SIG-M5 treated with dmso at 0.1 percent for 504 hours (cell line): ENCODE results near the gene FNDC4.
"Not testable (repeated sequence)": the region's sequence is repeated elsewhere in the genome, so short reads cannot be mapped to it uniquely, and the experiment has no call there.

Experiments used
- DNase-seq: peaks from one replicate; lab custom pipeline; 2025; ENCODE audit not compliant: unreplicated experiment; lab: John Stamatoyannopoulos, UW

Gene FNDC4, protein sequence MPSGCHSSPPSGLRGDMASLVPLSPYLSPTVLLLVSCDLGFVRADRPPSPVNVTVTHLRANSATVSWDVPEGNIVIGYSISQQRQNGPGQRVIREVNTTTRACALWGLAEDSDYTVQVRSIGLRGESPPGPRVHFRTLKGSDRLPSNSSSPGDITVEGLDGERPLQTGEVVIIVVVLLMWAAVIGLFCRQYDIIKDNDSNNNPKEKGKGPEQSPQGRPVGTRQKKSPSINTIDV

DNA sequence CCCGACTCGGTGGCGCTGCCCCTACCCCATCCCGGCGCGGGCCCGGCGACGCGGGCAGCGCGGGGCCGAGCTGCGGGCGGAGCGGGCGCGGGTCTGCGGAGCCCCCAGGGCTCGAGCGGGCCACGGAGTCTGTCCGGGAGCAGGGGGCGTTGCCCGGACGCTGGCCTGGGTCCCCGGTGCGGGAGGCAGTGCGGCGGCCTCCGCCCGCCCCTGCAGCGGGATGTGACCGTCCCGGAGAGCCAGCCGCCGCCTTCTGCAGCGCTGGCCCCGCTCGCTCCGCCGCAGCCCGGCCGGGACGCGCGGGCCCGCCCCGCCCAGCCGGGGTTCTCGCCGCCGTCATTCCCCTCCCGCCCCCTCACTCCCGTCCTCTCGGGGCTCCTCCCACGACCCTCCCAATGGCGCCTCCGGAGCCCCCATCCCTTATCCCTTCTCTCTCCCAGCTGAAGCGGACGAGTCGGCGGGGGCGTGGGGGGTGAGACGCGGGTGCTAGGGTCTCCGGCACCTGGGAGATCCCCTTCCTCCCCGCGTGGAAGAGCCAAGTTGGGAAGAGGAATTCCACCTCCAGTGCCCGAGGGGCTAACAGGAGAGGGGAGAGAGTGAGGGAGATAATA is at the start of gene FNDC4:
FNDC4 (minus strand) TSS at position 257 of the 611 bp plus-strand sequence. CDS start 521 bp downstream, outside the sequence.
- DNase-seq, result no peak

DNA sequence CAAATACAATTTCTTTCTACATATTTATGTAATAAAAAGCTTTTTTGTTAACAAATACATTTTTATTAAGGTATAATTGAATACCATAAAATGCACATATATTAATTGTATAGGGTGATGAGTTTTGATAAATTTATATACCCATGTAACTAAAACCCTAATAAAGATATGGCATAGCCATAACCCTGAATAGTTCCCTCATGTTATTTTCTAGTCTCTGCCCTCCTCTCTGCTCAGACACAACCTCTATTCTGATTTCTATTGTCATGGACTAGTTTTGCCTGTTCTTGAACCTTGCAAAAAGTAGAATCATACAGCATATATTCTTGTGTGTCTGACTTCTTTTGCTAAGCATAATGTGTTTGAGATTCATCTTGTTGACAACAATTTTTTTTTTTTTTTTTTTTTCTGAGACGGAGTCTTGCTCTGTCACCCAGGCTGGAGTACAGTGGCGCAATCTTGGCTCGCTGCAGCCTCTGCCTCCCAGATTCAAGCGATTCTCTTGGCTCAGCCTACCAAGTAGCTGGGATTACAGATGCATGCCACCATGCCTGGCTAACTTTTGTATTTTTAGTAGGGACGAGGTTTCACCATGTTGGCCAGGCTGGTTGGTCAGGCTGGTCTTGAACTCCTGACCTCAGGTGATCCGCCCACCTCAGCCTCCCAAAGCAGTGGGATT is 49.3 kb upstream of the FNDC4 start:
- no peak for DNase-seq

DNA sequence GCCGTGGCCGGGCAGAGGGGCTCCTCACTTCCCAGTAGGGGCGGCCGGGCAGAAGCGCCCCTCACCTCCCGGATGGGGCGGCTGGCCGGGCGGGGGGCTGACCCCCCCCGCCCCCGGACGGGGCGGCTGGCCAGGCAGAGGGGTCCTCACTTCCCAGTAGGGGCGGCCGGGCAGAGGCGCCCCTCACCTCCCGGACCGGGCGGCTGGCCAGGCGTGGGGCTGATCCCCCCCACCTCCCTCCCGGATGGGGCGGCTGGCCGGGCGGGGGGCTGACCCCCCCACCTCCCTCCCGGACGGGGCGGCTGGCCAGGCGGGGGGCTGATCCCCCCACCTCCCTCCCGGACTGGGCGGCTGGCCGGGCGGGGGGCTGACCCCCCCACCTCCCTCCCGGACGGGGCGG is 44.6 kb upstream of the FNDC4 start:
- DNase-seq, result not testable (repeated sequence)

DNA sequence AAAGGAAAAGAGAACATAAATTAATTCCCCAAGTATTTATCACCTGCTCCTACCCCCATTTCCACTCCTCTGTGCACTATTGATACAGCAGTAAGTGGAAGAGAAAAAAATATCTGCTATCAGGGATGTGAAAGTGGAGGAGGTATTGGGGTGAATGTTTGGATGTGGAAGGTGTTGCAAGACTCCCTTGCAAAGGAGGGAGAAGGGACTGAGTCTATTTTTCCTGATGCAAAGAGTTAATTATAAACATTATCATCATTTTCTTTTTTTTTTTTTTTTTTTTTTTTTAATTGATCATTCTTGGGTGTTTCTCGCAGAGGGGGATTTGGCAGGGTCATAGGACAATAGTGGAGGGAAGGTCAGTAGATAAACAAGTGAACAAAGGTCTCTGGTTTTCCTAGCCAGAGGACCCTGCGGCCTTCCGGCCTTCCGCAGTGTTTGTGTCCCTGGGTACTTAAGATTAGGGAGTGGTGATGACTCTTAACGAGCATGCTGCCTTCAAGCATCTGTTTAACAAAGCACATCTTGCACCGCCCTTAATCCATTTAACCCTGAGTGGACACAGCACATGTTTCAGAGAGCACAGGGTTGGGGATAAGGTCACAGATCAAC is 43.9 kb upstream of the FNDC4 start:
- not testable (repeated sequence) for DNase-seq

DNA sequence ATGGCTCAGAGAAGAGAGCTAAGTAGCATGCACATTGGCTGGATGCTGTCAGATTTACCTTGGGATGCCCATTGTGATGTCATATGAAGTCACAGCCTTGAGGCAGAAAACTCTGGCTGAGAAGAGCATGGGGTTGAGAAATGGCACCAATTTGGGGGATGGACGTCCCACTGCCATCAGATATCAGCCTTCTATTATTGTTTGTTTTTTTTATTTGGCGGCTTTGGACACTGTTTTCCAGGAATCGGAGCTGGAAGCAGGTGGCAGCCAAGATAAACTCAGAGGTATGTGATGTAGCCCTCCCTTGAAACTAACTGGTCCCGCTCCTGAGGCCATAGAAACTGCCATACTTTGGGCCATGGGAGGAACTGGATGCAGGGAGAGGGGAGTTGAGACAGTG is 42.3 kb upstream of the FNDC4 start:
- no peak for DNase-seq

DNA sequence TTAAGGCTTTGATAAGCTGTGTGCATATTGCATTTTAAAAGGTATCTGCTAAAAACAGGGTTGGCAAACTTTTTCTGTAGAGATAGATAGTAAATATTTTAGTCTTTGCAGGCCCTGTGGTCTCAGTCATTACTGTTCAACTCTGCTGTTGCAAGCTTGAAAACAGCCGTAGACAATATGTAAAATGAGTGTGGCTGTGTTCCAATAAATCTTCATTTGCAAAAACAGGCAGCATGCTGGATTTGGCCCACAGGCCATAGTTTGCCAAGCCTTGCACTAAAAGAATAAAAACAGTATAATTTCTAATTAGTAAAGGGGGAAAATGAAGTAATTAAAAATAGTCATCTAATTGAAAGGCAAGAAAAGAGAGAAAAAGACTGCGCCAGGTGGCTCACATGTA is 37.0 kb upstream of the FNDC4 start:
- DNase-seq, result no peak

DNA sequence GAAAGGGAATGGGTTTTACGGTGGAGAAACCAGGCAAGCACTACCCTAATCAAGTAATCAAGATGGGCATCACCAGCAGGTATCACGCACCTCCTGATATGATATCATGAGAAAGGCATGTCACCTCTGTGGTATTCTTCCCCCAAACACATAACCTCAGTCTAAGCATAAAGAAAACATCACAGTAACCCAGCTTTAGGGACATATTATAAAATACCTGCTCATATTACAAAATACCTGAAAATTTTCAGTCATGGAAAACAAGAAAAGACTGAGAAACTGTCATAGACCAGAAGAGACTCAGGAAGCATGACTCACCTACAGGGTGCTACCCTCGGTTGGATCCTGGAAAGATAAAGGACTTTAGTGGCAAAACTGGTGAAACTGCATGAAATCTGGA is 32.2 kb upstream of the FNDC4 start:
- DNase-seq, result no peak

DNA sequence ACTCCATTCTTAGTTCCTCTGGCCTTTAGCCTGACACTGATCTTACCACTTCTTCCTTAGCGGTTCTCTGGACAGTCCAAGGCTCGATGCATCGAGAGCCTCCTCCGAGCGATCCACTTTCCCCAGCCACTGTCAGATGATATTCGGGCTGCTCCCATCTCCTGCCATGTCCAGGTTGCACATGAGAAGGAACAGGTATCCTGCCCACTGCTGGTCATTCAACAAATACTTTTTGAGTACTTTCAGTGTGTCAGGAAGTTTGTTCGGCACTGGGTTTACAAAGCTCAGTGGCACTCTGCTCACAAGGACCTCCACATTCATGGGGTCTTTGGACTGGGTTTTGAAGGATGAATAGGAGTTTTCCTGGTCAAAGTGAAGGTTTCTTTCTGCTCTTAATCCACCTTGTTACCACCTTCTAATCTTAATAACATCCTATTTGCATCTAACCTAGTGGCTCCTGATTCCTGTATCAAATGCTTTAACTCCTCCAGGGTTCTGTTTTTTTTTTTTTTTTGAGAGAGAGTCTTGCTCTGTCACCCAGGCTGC is 27.5 kb upstream of the FNDC4 start:
- DNase-seq, result no peak

DNA sequence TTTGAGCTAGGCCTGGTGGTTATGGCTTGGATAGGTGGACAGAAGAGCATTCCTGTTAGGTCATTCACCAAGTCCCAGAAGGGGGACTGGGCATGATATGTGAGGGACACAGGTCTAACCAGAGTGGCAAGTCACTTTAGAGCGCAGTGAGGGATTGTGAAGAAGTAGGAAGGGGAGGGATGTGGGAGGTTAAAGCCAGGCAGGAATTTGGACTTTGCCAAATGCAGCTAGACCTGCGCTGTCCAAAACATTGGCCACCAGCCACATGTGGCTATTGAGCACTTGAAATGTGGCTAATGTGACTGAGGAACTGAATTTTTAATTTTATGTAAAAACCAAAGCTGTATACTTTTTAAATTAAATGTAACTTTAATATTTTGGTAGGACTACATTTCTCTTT is 25.3 kb upstream of the FNDC4 start:
- DNase-seq, result no peak

DNA sequence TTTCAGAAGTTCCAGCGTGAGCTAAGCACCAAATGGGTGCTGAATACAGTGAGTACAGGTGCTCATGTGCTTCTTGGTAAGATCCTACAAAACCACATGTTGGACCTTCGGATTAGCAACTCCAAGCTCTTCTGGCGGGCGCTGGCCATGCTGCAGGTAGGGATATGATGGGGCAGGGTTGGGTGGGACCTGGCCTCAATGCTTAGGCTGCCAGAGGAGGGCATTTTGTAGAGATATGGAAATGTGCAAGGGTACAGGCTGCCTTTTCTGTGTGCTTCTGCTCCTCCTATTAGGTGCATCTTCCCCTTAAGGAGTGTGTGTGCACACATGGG is 23.7 kb upstream of the FNDC4 start:
- DNase-seq, result no peak

DNA sequence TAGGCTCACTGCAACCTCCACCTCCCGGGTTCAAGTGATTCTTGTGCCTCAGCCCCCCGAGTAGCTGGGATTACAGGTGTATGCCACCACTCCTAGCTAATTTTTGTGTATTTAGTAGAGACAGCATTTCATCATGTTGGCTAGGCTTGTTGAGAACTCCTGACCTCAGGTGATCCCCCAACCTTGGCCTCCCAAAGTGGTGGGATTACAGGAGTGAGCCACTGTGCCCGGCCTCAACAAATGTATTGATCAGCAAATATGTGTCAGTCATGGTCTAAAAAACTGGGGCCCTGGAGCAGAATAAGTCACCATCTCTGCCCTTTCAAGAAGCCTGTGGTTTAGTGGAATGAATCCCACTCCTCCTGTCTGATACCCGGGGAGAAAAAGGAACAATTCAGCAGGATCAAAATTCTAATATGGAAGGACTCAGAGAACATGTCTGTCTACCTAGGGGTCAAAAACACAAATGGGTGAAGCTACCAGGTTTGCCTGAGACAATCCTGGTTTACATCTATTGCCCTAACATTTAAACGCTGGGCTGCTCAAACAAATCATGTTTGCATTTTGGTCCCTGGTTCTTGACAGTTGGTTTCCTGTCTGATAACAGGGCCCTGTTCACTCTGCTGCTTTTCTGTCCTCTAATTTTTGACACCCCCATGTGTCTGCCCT is 23.2 kb upstream of the FNDC4 start:
- DNase-seq, result no peak

DNA sequence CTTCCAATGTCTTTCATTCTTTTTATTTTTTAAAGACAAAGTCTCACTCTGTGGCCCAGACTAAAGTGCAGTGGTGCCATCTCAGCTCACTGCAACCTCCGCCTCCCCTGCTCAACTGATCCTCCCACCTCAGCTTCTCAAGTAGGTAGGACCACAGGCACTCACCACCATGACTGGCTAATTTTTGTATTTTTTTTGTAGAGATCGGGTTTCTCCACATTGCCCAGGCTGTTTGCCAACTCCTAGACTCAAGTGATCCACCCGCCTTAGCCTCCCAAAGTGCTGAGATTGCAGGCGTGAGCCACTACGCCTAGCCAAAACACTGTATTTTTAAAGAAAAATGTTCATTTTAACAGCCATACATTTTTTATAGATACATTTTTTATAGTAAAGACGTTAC is 14.3 kb upstream of the FNDC4 start:
- no peak for DNase-seq

DNA sequence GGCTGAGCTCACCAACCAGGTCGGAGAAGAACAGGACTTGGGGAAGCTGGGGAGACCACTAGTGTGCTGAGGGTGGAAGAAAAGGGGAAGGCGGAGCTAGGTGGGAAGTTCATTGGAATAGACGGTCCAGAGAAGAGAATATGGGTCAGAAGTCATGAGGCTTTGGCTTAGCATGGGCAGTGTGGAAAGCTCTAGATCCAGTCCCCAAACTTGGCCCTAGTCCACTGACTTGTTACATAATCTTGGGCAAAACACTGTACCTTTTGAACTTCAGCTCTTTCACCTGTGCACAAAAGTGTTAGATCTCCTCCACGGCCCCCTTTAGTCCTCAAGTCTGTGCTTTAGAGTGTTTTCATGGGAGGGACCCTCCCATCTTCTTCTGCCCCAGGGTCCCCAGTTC is 12.3 kb upstream of the FNDC4 start:
- DNase-seq, result no peak

DNA sequence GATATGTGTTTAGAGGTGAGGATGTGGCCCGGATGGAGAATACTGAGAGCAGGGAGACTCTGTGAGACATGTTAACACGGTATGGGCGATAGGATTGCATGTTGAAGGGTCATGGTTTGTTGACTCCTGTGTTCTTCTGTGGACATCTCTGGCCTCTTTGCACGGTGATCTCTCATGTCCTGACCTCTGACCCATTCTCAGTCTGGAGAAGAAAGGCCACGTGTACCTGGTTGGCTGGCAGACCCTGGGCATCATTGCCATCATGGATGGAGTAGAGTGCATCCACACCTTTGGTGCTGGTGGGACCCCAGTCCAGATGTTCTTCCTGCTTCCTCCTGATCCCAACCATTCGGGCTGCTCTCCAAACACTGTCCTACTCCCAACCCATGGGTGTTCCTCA is 11.6 kb upstream of the FNDC4 start:
- no peak for DNase-seq

DNA sequence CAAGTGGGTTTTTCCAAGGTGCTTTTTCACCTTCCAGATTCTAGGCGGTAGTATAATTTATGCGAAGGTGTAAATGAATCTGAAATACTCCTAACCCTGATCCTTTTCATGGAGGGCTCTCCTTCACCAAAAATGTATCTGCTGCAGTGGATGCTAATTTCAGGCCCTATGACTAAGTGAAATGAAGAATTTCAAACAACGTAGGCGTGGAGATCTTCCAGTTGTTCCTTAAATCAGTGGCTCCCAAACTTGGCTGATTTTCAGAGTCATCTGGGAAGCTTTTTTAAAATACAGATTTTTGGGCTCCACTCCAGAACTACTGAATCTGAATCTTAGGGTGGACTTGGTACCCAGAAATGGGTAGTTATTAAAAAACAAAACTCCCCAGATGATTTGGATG is 7.1 kb upstream of the FNDC4 start:
- DNase-seq, result no peak

DNA sequence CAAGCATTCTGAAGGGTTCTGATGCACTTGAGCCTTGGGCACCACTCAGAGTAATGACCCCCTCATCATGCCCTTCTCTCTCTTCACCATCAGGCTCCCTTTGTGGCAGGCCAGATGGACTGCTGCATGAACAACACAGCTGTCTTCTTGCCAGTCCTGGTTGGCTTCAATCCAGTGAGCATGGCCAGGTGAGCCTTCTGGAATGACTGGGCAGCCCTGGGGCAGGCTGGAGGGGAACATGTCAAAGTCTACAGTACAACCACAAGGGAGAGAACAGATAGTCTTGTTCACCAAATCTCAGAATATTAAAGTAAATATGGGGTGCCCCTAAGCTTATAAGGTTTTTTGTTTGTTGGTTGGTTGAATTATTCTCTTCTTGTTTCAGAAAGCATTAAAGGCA is 6.0 kb upstream of the FNDC4 start:
- no peak for DNase-seq

DNA sequence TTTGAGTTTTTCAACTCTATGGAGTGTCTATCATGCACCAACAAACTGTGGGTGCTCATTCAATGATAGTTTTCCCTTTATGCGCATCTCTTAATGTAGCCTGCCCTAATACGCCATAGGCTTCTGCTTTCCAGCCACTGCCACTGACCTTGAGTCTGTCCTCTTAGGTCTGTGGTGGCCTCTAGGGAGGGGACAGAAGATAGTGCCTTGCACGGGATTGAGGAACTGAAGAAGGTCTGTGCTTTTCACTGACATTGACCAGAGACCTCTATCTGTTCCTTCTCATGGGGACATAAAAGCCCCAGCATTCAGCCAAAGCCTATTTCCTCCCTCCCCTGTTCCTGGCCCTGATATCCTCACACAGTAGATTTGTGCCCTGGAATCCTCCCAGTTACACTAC is 4.0 kb upstream of the FNDC4 start:
- no peak for DNase-seq

DNA sequence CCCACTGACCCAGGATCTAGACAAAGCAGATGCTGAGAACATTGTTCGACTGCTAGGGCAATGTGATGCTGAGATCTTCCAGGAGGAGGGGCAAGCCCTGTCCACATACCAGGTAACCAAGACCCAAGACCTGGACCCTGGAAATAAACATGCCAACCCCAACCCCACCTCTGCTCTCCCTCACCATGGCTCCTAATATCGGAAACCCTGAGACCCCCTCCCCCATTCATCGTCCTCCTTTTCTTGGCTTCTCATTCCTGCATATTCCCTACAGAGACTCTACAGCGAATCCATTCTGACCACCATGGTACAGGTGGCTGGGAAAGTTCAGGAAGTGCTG is 2.3 kb upstream of the FNDC4 start:
- DNase-seq, result no peak

DNA sequence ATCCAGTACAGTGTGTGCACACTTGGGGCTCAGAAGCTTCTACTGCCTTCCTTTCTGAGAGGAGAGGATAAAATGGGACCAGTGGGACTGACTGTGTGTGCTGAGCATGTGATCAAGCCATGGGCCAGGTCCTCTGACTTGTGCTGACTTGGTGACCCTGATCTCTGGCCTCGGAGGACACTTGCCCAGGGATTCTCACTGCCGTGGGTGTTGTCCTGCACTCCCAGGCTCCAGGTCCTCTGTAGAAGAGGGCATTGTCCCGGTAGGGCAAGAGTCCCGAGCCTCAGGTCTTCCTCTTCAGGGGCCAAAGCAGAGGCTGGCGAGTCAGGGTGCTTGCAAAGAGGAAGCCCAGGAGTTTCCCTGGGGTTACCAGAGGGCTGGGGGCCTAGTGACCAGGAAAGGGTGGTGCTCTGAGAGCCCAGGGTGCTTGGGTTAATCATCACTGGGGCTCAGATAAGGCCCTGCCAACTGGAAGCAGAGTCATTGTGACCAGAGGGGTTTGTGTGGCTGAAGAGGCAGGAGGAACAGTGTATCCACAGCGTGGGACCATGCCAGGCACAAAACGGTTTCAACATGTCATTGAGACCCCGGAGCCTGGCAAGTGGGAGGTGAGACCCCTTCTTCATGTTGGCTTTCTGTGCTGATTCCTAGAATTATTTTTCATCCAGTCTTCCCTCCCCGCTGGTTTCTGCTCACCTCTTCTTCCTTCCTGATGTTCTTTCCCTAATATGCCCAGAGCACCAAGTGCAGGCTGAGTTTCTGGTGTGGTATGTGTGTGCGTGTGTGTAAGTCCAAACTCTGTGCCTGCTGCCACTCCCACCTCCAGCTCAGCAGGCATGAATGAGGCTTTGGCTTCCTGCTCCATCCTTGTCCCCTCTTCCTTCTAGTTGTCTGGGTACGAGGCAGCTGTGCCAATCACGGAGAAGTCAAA is 1.6 kb upstream of the FNDC4 start, which contains the start of gene GCKR:
GCKR (plus strand) TSS at position 483 of the 931 bp plus-strand sequence; CDS start at position 549, 66 bp downstream.
- peak; percentile 29 for DNase-seq

DNA sequence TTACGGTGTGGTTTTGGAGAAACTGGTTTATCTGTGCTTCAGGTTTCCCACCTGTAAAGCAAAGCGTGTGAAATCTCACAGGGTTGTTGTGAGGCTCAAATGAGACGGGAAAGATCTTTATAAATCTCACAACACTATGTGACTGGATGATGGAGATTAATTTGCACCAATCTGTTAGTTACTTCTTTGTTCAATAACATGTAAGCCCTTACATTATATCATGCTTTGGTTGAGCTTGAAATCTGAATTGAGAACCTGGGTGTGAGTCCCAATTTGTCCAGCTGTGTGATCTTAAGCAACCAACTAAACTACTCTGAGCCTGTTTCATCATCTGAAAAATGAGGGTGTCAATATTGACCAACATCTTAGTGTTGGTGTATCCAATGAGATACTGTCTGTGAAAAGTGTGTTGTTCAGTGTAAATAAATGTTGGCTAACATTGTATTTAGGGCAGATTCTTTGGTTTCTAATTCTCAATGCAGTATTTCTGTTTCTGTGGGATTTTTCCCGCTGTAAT is 898 bp upstream of the FNDC4 start:
- DNase-seq, result no peak
